CD4-positive, alpha-beta T cell (primary cell): ENCODE data around the gene TTC33. TPM values are rescaled to one million over a fixed set of nuclear protein-coding genes. Genes with fewer than 3 reads are reported as not detected.

Source experiments
- ATAC-seq: fragments of 200-7000 bp; cut with Tn5 transposase; one replicate; pipeline ENCODE4 v1.10.0; 2022; ENCODE audit warnings: mild to moderate bottlenecking; ENCODE audit not compliant: poor library complexity
- CTCF ChIA-PET: fragments of 350-600 bp; sonication (Branson Sonifier 250); formaldehyde crosslinking; loops from one replicate; lab custom pipeline; 2021; ENCODE audit warnings: antibody characterized with exemption, inconsistent platforms; lab: Charles Lee
- POLR2A ChIA-PET: fragments of 350-600 bp; sonication (Branson Sonifier 250); formaldehyde crosslinking; loops from one replicate; lab custom pipeline; 2021; ENCODE audit warnings: antibody characterized with exemption, inconsistent platforms; lab: Charles Lee
- DNase-seq, 14 experiments: peaks; one replicate each; pipeline ENCODE4 v3.0.0-alpha.2; 2013 to 2020; ENCODE audit warnings: mixed read lengths in 2 of 14
- H3K27ac ChIP-seq, 2 donors: one replicate each; pipeline versions ENCODE4 v1.5.1 to v1.7.0; 2013; ENCODE audit warnings: low read length in 2 of 2, low read depth in 1 of 2, mild to moderate bottlenecking in 1 of 2
- H3K27me3 ChIP-seq, 2 experiments: 1 replicate in 1 of 2; 2 replicates in 1 of 2; pipeline versions ENCODE4 v1.6.1 to v1.7.0; 2013; ENCODE audit warnings: low read length in 2 of 2, control low read depth in 1 of 2, mild to moderate bottlenecking in 1 of 2, moderate library complexity in 1 of 2; ENCODE audit not compliant: insufficient read depth in 2 of 2, control insufficient read depth in 1 of 2
- H3K36me3 ChIP-seq: one replicate; pipeline ENCODE4 v1.6.1; 2013; ENCODE audit warnings: low read length, control low read depth; ENCODE audit not compliant: insufficient read depth
- H3K4me1 ChIP-seq: one replicate; pipeline ENCODE4 v1.6.1; 2013; ENCODE audit warnings: low read length, control low read depth; ENCODE audit not compliant: insufficient read depth
- H3K4me3 ChIP-seq: one replicate; pipeline ENCODE4 v1.5.1; 2013; ENCODE audit warnings: mild to moderate bottlenecking, low read length, moderate library complexity
- H3K9me3 ChIP-seq, 2 experiments: 1 replicate in 1 of 2; 2 replicates in 1 of 2; pipeline versions ENCODE4 v1.6.1 to v1.7.0; 2013; ENCODE audit warnings: low read length in 2 of 2, mild to moderate bottlenecking in 2 of 2, control low read depth in 1 of 2, moderate library complexity in 1 of 2; ENCODE audit not compliant: control insufficient read depth in 1 of 2, insufficient read depth in 1 of 2
- H3K27ac Mint-ChIP-seq: one replicate; pipeline ENCODE4 v1.8.0; 2020; ENCODE audit warnings: mixed read lengths
- H3K27me3 Mint-ChIP-seq: one replicate; pipeline ENCODE4 v1.8.0; 2021; ENCODE audit warnings: mixed read lengths
- H3K36me3 Mint-ChIP-seq: one replicate; pipeline ENCODE4 v1.8.0; 2021; ENCODE audit warnings: low read depth, mixed read lengths
- H3K4me1 Mint-ChIP-seq: one replicate; pipeline ENCODE4 v1.8.0; 2021; ENCODE audit warnings: low read depth, mixed read lengths
- H3K4me3 Mint-ChIP-seq: one replicate; pipeline ENCODE4 v1.8.0; 2020; ENCODE audit warnings: mild to moderate bottlenecking, mixed read lengths
- H3K9me3 Mint-ChIP-seq: one replicate; pipeline ENCODE4 v1.8.0; 2020; ENCODE audit warnings: mixed read lengths
- intact Hi-C, 2 experiments: fragments of 100-400 bp; cut with DNase I in 1 of 2; cut with micrococcal nuclease in 1 of 2; formaldehyde crosslinking; loops; one replicate each; pipeline versions ENCODE4 v1.15.1 to v1.9.0; 2023 to 2025; cut with DNase I, micrococcal nuclease
- total RNA-seq, 174 experiments: library from RNA in 2 of 174; stranded (reverse) in 2 of 174; gene quantifications; one replicate each; pipeline ENCODE4 v1.2.3 and lab custom pipeline; 2021 to 2026
- TF ChIP-seq, protein P1 (sequence below): fragments of 200-600 bp; IDR thresholded peaks from one replicate; pipeline ENCODE4 v1.8.0; 2022; ENCODE audit warnings: antibody characterized with exemption, mild to moderate bottlenecking

The TTC33 gene
- total RNA-seq, 2 experiments from 2014 or later: 8.7 to 12.0 TPM

DNA sequence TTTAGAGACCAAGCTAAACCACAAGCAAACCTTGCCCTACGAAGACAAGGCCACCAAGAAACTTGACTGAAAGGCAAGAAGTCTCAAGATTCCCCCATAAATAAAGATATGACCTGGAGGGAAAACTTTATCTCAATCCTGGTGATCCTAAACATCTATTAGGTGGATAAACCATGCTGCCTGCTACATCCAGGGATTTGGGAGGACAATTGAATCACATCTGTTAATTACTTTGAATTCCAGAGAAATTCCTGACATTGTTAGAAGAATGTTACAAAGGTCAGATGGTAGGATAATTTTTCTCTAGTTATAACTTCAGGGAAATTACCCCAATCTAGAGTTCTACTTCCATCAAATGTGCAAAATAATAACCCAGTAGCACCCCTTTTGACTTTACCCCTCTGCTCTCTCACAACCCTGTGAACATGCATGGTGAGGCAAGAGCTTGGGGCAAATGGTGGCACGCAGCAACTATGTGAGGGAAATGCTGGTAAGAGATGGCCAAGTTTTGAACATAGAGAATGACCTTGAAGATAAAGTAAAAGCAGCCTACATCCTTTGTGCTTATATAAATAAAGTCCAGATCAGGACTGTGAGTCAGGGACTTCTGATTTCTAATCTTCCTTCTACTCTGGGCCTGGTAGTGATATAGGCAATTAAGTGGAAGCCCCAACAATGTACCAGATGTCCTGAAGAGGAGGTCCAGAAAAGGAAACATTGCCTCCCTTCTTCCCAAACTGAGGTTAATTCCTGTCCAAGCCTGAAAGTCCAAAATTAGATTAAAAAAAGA, 133.1 kb downstream of the TTC33 start:
- peaks cover 17% of the 10 kb centered on the region for H3K4me1 ChIP-seq
- ATAC-seq (no peak), DNase-seq (no peak)
- H3K36me3 ChIP-seq: no peaks in the 10 kb centered on the region
- no peak overlapping the region for H3K27ac ChIP-seq
- Mint-ChIP-seq H3K4me3 (no peak overlapping the region), H3K27ac (peak overlapping the region; percentile 74), H3K36me3 (no peaks in the 10 kb centered on the region), H3K4me1 (peaks cover 54% of the 10 kb centered on the region), H3K27me3 (no peaks in the 10 kb centered on the region), H3K9me3 (no peaks in the 10 kb centered on the region)
- no peaks in the 10 kb centered on the region for H3K9me3 ChIP-seq
- CTCF ChIA-PET: interaction anchor here (0.6 to 1.3 kb wide), 4 partner anchors 16 to 260 kb away, joined by 3 read pairs; no protein-coding TSS in a partner anchor
- H3K4me3 ChIP-seq: no peak overlapping the region
- TF ChIP-seq, protein P1, sequence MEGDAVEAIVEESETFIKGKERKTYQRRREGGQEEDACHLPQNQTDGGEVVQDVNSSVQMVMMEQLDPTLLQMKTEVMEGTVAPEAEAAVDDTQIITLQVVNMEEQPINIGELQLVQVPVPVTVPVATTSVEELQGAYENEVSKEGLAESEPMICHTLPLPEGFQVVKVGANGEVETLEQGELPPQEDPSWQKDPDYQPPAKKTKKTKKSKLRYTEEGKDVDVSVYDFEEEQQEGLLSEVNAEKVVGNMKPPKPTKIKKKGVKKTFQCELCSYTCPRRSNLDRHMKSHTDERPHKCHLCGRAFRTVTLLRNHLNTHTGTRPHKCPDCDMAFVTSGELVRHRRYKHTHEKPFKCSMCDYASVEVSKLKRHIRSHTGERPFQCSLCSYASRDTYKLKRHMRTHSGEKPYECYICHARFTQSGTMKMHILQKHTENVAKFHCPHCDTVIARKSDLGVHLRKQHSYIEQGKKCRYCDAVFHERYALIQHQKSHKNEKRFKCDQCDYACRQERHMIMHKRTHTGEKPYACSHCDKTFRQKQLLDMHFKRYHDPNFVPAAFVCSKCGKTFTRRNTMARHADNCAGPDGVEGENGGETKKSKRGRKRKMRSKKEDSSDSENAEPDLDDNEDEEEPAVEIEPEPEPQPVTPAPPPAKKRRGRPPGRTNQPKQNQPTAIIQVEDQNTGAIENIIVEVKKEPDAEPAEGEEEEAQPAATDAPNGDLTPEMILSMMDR: no peak
- intact Hi-C loops: loop anchor here (2.0 to 5.0 kb wide), 2 partner anchors 30 to 60 kb away; no protein-coding TSS in a partner anchor
- POLR2A ChIA-PET: interaction anchor here (0.6 to 1.6 kb wide), 14 partner anchors 8 to 213 kb away, joined by 3 to 11 read pairs (median 4); partner anchors contain the start of gene PTGER4
- H3K27me3 ChIP-seq: no peaks in the 10 kb centered on the region

DNA sequence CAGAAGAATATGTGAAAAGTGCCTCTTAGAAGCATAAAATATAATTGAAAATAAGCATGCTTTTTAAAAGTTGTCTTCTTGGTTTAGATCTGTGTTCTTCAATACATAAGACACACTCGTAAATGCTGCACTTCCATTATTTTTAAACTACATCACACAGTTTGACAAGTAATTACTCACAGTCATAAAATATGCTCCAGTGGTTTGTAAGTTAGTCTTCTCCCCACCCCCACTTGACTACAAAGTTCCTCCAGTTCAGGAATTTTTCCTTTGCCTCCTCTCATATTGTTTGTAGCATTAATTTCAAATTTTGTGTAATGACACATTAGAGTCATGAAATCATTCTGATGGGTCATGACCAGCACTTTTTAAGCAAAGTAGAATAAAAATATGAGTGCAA, 136.3 kb downstream of the TTC33 start:
- Histone ChIP-seq H3K27me3 (no peaks in the 10 kb centered on the region), H3K4me3 (no peak overlapping the region), H3K36me3 (no peaks in the 10 kb centered on the region), H3K27ac (no peak overlapping the region), H3K4me1 (peaks cover 18% of the 10 kb centered on the region), H3K9me3 (no peaks in the 10 kb centered on the region)
- H3K27me3 Mint-ChIP-seq: no peaks in the 10 kb centered on the region
- no peak for ATAC-seq
- intact Hi-C loops: no loop called here
- POLR2A ChIA-PET: no interaction called here
- H3K27ac Mint-ChIP-seq: no peak overlapping the region
- CTCF ChIA-PET: no interaction called here
- H3K36me3 Mint-ChIP-seq: no peaks in the 10 kb centered on the region
- DNase-seq: no peak
- TF ChIP-seq, protein P1: no peak
- H3K9me3 Mint-ChIP-seq: no peaks in the 10 kb centered on the region
- H3K4me1 Mint-ChIP-seq: peaks cover 68% of the 10 kb centered on the region
- H3K4me3 Mint-ChIP-seq: no peak overlapping the region

DNA sequence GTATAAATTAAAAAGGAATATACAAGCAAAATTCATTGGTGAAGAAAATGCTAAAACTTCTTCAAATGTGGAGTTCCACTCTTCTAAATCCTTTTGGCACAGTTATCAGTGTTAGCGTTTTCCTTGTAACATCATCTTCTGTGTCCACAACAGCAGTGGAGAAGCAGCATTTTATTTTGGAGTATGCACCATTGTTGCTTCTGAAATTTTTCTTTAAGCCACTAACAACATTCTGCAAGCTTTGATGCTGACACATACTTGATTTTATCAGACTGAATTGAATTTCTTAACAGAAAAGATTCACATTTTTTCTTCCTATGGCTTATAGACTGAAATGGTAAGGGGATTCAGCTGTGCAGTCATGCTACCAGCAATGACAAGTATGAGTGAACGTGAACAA, 136.8 kb downstream of the TTC33 start:
- POLR2A ChIA-PET: no interaction called here
- H3K27ac Mint-ChIP-seq: no peak overlapping the region
- ATAC-seq (no peak), DNase-seq (no peak)
- TF ChIP-seq, protein P1: no peak
- peaks cover 17% of the 10 kb centered on the region for H3K4me1 ChIP-seq
- CTCF ChIA-PET: no interaction called here
- no peaks in the 10 kb centered on the region for H3K27me3 Mint-ChIP-seq
- no peaks in the 10 kb centered on the region for H3K36me3 ChIP-seq
- no peak overlapping the region for H3K4me3 ChIP-seq
- H3K4me3 Mint-ChIP-seq: no peak overlapping the region
- no peak overlapping the region for H3K27ac ChIP-seq
- H3K9me3 Mint-ChIP-seq: no peaks in the 10 kb centered on the region
- peaks cover 63% of the 10 kb centered on the region for H3K4me1 Mint-ChIP-seq
- no peaks in the 10 kb centered on the region for H3K9me3 ChIP-seq
- H3K27me3 ChIP-seq: no peaks in the 10 kb centered on the region
- intact Hi-C loops: no loop called here
- H3K36me3 Mint-ChIP-seq: no peaks in the 10 kb centered on the region
